HUES6 (cell line): ENCODE data around the gene PRCD.
"Not testable (repeated sequence)": the region's sequence is repeated elsewhere in the genome, so short reads cannot be mapped to it uniquely, and the experiment has no call there.

ENCODE experiments used
- H3K27ac ChIP-seq: 2 replicates; pipeline ENCODE4 v1.7.0; 2013; ENCODE audit warnings: low read depth, mild to moderate bottlenecking, low read length, inconsistent platforms
- H3K27me3 ChIP-seq: 2 replicates; pipeline ENCODE4 v1.6.1; 2013; ENCODE audit warnings: low read length; ENCODE audit not compliant: control insufficient read depth, insufficient read depth
- H3K36me3 ChIP-seq: 2 replicates; pipeline ENCODE4 v1.6.1; 2013; ENCODE audit warnings: low read length; ENCODE audit not compliant: control insufficient read depth, insufficient read depth
- H3K4me1 ChIP-seq: 2 replicates; pipeline ENCODE4 v1.6.1; 2013; ENCODE audit warnings: low read length; ENCODE audit not compliant: control insufficient read depth, insufficient read depth
- H3K4me3 ChIP-seq: 2 replicates; pipeline ENCODE4 v1.5.1; 2013; ENCODE audit warnings: low read depth, low read length
- H3K9ac ChIP-seq: one replicate; pipeline ENCODE4 v1.6.1; 2013; ENCODE audit warnings: mild to moderate bottlenecking, low read length
- H3K9me3 ChIP-seq: 2 replicates; pipeline ENCODE4 v1.6.1; 2013; ENCODE audit warnings: low read depth, low read length; ENCODE audit not compliant: control insufficient read depth, insufficient read depth

Gene PRCD

GRCh38 chr17:76519048-76519966, 20.5 kb upstream of the PRCD start:
- H3K4me3 ChIP-seq, result no peak overlapping the region
- H3K4me1 ChIP-seq, result peaks cover 3% of the 10 kb centered on the region; the same call in 1 of the 2 replicates
- no peak overlapping the region for H3K9ac ChIP-seq
- no peak overlapping the region for H3K27ac ChIP-seq
- no peaks in the 10 kb centered on the region for H3K9me3 ChIP-seq
- peaks cover 6% of the 10 kb centered on the region; the same call in 1 of the 2 replicates for H3K27me3 ChIP-seq
- no peaks in the 10 kb centered on the region for H3K36me3 ChIP-seq

GRCh38 chr17:76521262-76521661, 18.6 kb upstream of the PRCD start:
- H3K9ac ChIP-seq, result no peak overlapping the region
- H3K36me3 ChIP-seq, result no peaks in the 10 kb centered on the region
- peaks cover 6% of the 10 kb centered on the region; the same call in 1 of the 2 replicates for H3K27me3 ChIP-seq
- H3K9me3 ChIP-seq, result no peaks in the 10 kb centered on the region
- no peak overlapping the region for H3K4me3 ChIP-seq
- no peak overlapping the region for H3K27ac ChIP-seq
- H3K4me1 ChIP-seq, result peaks cover 10% of the 10 kb centered on the region; the same call in 1 of the 2 replicates

GRCh38 chr17:76521683-76522082, 18.2 kb upstream of the PRCD start:
- H3K4me1 ChIP-seq, H3K27ac ChIP-seq, H3K27me3 ChIP-seq, H3K4me3 ChIP-seq, H3K36me3 ChIP-seq, H3K9me3 ChIP-seq, H3K9ac ChIP-seq: not testable (repeated sequence)

GRCh38 chr17:76523084-76524037, 16.5 kb upstream of the PRCD start:
- peaks cover 19% of the 10 kb centered on the region for H3K4me1 ChIP-seq
- H3K9ac ChIP-seq, result no peak overlapping the region
- no peaks in the 10 kb centered on the region for H3K9me3 ChIP-seq
- H3K27ac ChIP-seq, result no peak overlapping the region
- no peaks in the 10 kb centered on the region for H3K36me3 ChIP-seq
- peaks cover 6% of the 10 kb centered on the region; the same call in 1 of the 2 replicates for H3K27me3 ChIP-seq
- H3K4me3 ChIP-seq, result 0 out of 2 replicates have a peak overlapping the region, but pooled peaks have one; percentile 22

GRCh38 chr17:76524598-76525512, 15.0 kb upstream of the PRCD start:
- no peak overlapping the region for H3K27ac ChIP-seq
- peaks cover 6% of the 10 kb centered on the region; the same call in 1 of the 2 replicates for H3K27me3 ChIP-seq
- peaks cover 30% of the 10 kb centered on the region for H3K4me1 ChIP-seq
- H3K9ac ChIP-seq, result no peak overlapping the region
- no peaks in the 10 kb centered on the region for H3K36me3 ChIP-seq
- H3K4me3 ChIP-seq, result no peak overlapping the region
- H3K9me3 ChIP-seq, result no peaks in the 10 kb centered on the region

GRCh38 chr17:76525513-76525833, 14.4 kb upstream of the PRCD start:
- peaks cover 36% of the 10 kb centered on the region for H3K4me1 ChIP-seq
- H3K36me3 ChIP-seq, H3K27ac ChIP-seq, H3K4me3 ChIP-seq, H3K9me3 ChIP-seq, H3K9ac ChIP-seq, H3K27me3 ChIP-seq: not testable (repeated sequence)

- peaks cover 44% of the 10 kb centered on the region for H3K4me1 ChIP-seq
- H3K27me3 ChIP-seq, H3K27ac ChIP-seq, H3K9me3 ChIP-seq, H3K4me3 ChIP-seq, H3K36me3 ChIP-seq, H3K9ac ChIP-seq: not testable (repeated sequence)
These were observed 12.8 kb upstream of the PRCD start for GRCh38 chr17:76527016-76527415.

GRCh38 chr17:76527430-76528111, 12.3 kb upstream of the PRCD start:
- Histone ChIP-seq H3K27me3 (peaks cover 6% of the 10 kb centered on the region; the same call in 1 of the 2 replicates), H3K27ac (no peak overlapping the region), H3K36me3 (no peaks in the 10 kb centered on the region), H3K4me3 (no peak overlapping the region), H3K9ac (no peak overlapping the region), H3K9me3 (no peaks in the 10 kb centered on the region), H3K4me1 (peaks cover 44% of the 10 kb centered on the region)

- Histone ChIP-seq H3K36me3 (no peaks in the 10 kb centered on the region), H3K9me3 (no peaks in the 10 kb centered on the region), H3K9ac (no peak overlapping the region), H3K4me3 (no peak overlapping the region), H3K27ac (no peak overlapping the region), H3K27me3 (peaks cover 6% of the 10 kb centered on the region; the same call in 1 of the 2 replicates), H3K4me1 (peaks cover 44% of the 10 kb centered on the region)
These were observed 11.7 kb upstream of the PRCD start for GRCh38 chr17:76528156-76528527.
